OCI-LY3 (cell line): ENCODE measurements around the gene EMID1.

Experiments
- H2AFZ ChIP-seq: fragments of 200-600, 300-600 bp; shearing (Covaris generic); 2 replicates; pipeline ENCODE4 v1.6.0; 2014; ENCODE audit warnings: antibody characterized with exemption, low read depth, low read length
- H3K27ac ChIP-seq: fragments of 200-600, 300-600 bp; sonication (generic); 2 replicates; pipeline ENCODE4 v1.5.1; 2014; ENCODE audit warnings: mild to moderate bottlenecking, low read length, moderate library complexity, mixed read lengths
- H3K27me3 ChIP-seq: fragments of 200-600, 300-600 bp; sonication (generic); 2 replicates; pipeline ENCODE4 v1.6.1; 2014; ENCODE audit warnings: low read depth, low read length, mixed read lengths
- H3K36me3 ChIP-seq: fragments of 200-600, 300-600 bp; sonication (generic); replicated peaks from 2 replicates; pipeline ENCODE3; 2014; ENCODE audit warnings: low read depth, low read length, mixed read lengths
- H3K4me1 ChIP-seq: fragments of 300-600, 200-600 bp; sonication (generic); 2 replicates; pipeline ENCODE4 v1.6.1; 2014; ENCODE audit warnings: low read length, mixed read lengths
- H3K4me2 ChIP-seq: fragments of 200-600, 300-600 bp; sonication (generic); 2 replicates; pipeline ENCODE4 v1.6.1; 2014; ENCODE audit warnings: low read length, mixed read lengths
- H3K4me3 ChIP-seq: fragments of 300-600, 200-600 bp; sonication (generic); 2 replicates; pipeline ENCODE4 v1.5.1; 2014; ENCODE audit warnings: antibody characterized with exemption, mild to moderate bottlenecking, low read length, moderate library complexity
- H3K79me2 ChIP-seq: fragments of 300-600, 200-600 bp; shearing (Covaris generic); 2 replicates; pipeline ENCODE4 v1.6.1; 2014; ENCODE audit warnings: mild to moderate bottlenecking, low read length, mixed read lengths
- H3K9ac ChIP-seq: fragments of 300-600, 200-600 bp; shearing (Covaris generic); 2 replicates; pipeline ENCODE4 v1.6.0; 2014; ENCODE audit warnings: mild to moderate bottlenecking, low read length, moderate library complexity
- H3K9me3 ChIP-seq: fragments of 200-600, 300-600 bp; shearing (Covaris generic); 2 replicates; pipeline ENCODE4 v1.6.1; 2014; ENCODE audit warnings: low read length, mixed read lengths; ENCODE audit not compliant: insufficient read depth
- H4K20me1 ChIP-seq: fragments of 200-600, 300-600 bp; sonication (generic); 2 replicates; pipeline ENCODE4 v1.6.1; 2016; ENCODE audit warnings: low read length, mixed read lengths; ENCODE audit not compliant: insufficient read depth
- CTCF ChIP-seq: fragments of 200-600, 300-600 bp; sonication (generic); IDR thresholded peaks from 2 replicates; pipeline ENCODE4 v1.5.1; 2014; ENCODE audit warnings: antibody characterized with exemption, low read length, low read depth
- EZH2phosphoT487 ChIP-seq: fragments of 200-600 bp; shearing (Covaris generic); IDR thresholded peaks from 2 replicates; pipeline ENCODE4 v1.6.1; 2018; ENCODE audit warnings: antibody characterized with exemption, mixed run types, low read depth

The EMID1 gene

GRCh38 chr22:29195118-29195963, 10.4 kb upstream of the EMID1 start:
- H3K4me1 ChIP-seq = no peaks in the 10 kb centered on the region
- H3K4me3 ChIP-seq = no peak overlapping the region
- H3K36me3 ChIP-seq = no peaks in the 10 kb centered on the region
- no peaks in the 10 kb centered on the region for H3K9me3 ChIP-seq
- H3K79me2 ChIP-seq = no peaks in the 10 kb centered on the region
- H3K4me2 ChIP-seq = no peak overlapping the region
- H3K27me3 ChIP-seq = peaks cover 23% of the 10 kb centered on the region
- TF ChIP-seq CTCF = no peak
- no peak for TF ChIP-seq EZH2phosphoT487
- no peak overlapping the region for H3K27ac ChIP-seq
- no peaks in the 10 kb centered on the region for H4K20me1 ChIP-seq
- H2AFZ ChIP-seq = no peak overlapping the region
- no peak overlapping the region for H3K9ac ChIP-seq

- Histone ChIP-seq H3K27me3 (peaks cover 30% of the 10 kb centered on the region), H2AFZ (no peak overlapping the region), H3K4me2 (no peak overlapping the region), H3K4me3 (no peak overlapping the region), H3K9me3 (no peaks in the 10 kb centered on the region), H4K20me1 (no peaks in the 10 kb centered on the region), H3K9ac (no peak overlapping the region), H3K79me2 (no peaks in the 10 kb centered on the region), H3K4me1 (no peaks in the 10 kb centered on the region), H3K27ac (no peak overlapping the region), H3K36me3 (no peaks in the 10 kb centered on the region)
- no peak for TF ChIP-seq CTCF
- no peak for TF ChIP-seq EZH2phosphoT487
Measured at GRCh38 chr22:29195964-29196666, 9.6 kb upstream of the EMID1 start.

- no peak overlapping the region for H3K4me2 ChIP-seq
- H3K27ac ChIP-seq = no peak overlapping the region
- TF ChIP-seq CTCF = no peak
- TF ChIP-seq EZH2phosphoT487 = no peak
- no peaks in the 10 kb centered on the region for H3K36me3 ChIP-seq
- H3K79me2 ChIP-seq = no peaks in the 10 kb centered on the region
- H4K20me1 ChIP-seq = no peaks in the 10 kb centered on the region
- no peaks in the 10 kb centered on the region for H3K9me3 ChIP-seq
- H3K27me3 ChIP-seq = peaks cover 37% of the 10 kb centered on the region
- no peak overlapping the region for H2AFZ ChIP-seq
- H3K4me1 ChIP-seq = peaks cover under 1% of the 10 kb centered on the region; the same call in 1 of the 2 replicates
- H3K9ac ChIP-seq = no peak overlapping the region
- no peak overlapping the region for H3K4me3 ChIP-seq
Measured at GRCh38 chr22:29197096-29197495, 8.6 kb upstream of the EMID1 start.

GRCh38 chr22:29198240-29198639, 7.5 kb upstream of the EMID1 start:
- Histone ChIP-seq H3K4me1 (peaks cover 12% of the 10 kb centered on the region), H4K20me1 (no peaks in the 10 kb centered on the region), H3K27ac (no peak overlapping the region), H3K36me3 (no peaks in the 10 kb centered on the region), H2AFZ (no peak overlapping the region), H3K79me2 (no peaks in the 10 kb centered on the region), H3K9me3 (no peaks in the 10 kb centered on the region), H3K4me2 (no peak overlapping the region), H3K4me3 (no peak overlapping the region), H3K9ac (no peak overlapping the region), H3K27me3 (peaks cover 37% of the 10 kb centered on the region)
- no peak for TF ChIP-seq CTCF
- no peak for TF ChIP-seq EZH2phosphoT487
